HuH-7.5 (cell line): ENCODE measurements around the gene BAIAP2.

ENCODE experiments used
- DNase-seq: peaks from one replicate; pipeline ENCODE4 v3.0.0; 2011; ENCODE audit warnings: low spot score

The BAIAP2 gene

GRCh38 chr17:81052199-81052997 lies 17.4 kb downstream of the BAIAP2 start:
- DNase-seq: no peak

GRCh38 chr17:81053041-81053970 lies 18.4 kb downstream of the BAIAP2 start:
- no peak for DNase-seq

GRCh38 chr17:81054308-81054707 lies 19.4 kb downstream of the BAIAP2 start:
- no peak for DNase-seq

- no peak for DNase-seq
Measured at GRCh38 chr17:81054881-81055370, 20.0 kb downstream of the BAIAP2 start.

- DNase-seq: no peak
Measured at GRCh38 chr17:81056312-81056711, 21.4 kb downstream of the BAIAP2 start.

- peak; percentile 66 for DNase-seq
Measured at GRCh38 chr17:81057079-81057730, 22.3 kb downstream of the BAIAP2 start.

GRCh38 chr17:81057777-81058176 lies 22.8 kb downstream of the BAIAP2 start:
- DNase-seq: no peak

GRCh38 chr17:81058263-81058871 lies 23.4 kb downstream of the BAIAP2 start:
- DNase-seq: no peak

- no peak for DNase-seq
Measured at GRCh38 chr17:81059026-81059425, 24.1 kb downstream of the BAIAP2 start.

- DNase-seq: no peak
Measured at GRCh38 chr17:81060416-81060815, 25.5 kb downstream of the BAIAP2 start.

GRCh38 chr17:81061027-81061735 lies 26.2 kb downstream of the BAIAP2 start:
- no peak for DNase-seq

- no peak for DNase-seq
Measured at GRCh38 chr17:81062014-81062780, 27.2 kb downstream of the BAIAP2 start.

- DNase-seq: no peak
Measured at GRCh38 chr17:81063106-81064093, 28.4 kb downstream of the BAIAP2 start.

GRCh38 chr17:81064678-81065475 lies 29.9 kb downstream of the BAIAP2 start:
- no peak for DNase-seq

GRCh38 chr17:81065500-81065899 lies 30.5 kb downstream of the BAIAP2 start:
- no peak for DNase-seq

GRCh38 chr17:81066072-81066471 lies 31.1 kb downstream of the BAIAP2 start:
- DNase-seq: no peak

- DNase-seq: no peak
Measured at GRCh38 chr17:81066771-81067315, 31.9 kb downstream of the BAIAP2 start.

GRCh38 chr17:81067391-81067811 lies 32.5 kb downstream of the BAIAP2 start:
- no peak for DNase-seq
